Measurements from ENCODE around the gene CTSH.

Gene CTSH

DNA sequence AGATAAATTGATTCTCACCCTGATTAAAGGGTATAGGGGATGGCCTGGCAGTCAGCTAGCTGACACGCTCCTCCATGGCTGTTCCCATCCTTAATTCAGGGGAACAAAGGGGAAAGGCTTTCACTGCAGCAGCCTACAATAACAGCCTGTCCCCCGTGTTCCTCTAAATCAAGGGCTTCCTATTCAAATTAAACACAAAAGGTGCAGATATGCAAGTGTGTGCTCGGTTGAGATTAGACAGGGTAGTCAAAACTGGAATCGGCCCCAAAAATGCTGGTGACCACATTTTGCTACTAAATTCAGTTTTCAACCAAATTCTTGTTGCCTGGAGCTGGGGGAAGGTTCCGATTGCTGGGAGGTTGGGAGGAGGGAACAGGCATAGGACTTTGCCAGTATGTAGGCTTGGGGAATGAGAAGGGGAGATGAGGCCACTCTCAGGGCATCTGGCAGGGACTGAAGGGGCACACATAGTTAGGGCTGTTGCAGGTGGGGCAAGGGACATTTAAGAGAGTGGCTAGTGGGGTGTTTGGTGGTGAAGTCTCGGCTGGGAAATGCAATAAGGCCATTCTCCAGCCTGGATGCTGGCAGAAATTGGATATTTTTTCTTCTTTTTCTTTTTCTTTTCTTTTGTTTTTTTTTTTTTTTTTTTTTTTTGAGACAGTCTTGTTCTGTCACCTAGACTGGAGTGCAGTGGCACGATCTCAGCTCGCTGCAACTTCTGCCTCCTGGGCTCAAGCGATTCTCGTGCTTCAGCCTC lies 32.9 kb upstream of the CTSH start:
- no peak for DNase-seq (ENCODE audit: low read depth in 2 of 2)

DNA sequence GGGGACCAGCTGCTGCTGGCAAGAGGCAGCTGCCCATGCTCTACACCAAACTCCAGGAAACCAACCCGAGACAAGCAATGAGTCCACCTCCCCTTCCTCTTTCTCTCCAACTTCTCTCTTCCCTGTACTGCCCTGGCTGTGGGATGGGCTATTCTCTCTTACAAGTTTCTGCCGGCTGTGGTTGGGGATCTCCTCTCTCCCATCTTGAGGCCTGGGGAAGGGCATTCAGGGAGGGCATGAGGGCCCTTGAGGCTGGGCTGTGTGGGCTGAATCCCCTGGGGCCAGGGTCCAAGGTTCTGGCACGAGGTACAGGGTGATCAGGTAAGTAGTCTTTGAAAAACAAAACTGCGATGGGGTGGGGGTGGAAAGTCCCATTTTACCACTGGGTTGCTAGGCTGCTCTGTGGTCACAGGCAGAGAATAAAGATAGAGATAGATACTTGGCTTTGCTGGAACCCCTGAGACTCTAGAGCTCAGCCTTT lies 32.3 kb upstream of the CTSH start:
- no peak for DNase-seq (ENCODE audit: low read depth in 2 of 2)

DNA sequence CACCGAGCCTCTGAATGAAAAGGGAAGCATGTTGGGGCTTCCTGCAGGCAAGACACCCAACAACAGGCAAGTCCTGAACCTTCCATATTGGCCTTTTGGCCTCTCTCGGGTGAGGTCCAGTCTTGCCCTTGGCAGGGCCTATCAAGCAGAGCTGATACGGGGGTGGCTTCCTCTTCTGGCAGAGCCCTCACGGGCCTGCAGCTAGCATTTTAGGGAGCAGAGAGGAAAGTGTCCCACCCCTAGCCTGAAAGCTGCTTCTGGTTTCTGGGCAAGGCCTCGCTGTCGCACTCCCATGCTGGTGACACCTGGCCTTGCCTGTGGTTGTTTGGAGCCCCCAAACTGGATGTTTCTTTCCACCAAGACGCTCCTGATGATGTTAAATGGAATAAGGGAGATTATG lies 31.8 kb upstream of the CTSH start:
- DNase-seq (ENCODE audit: low read depth in 2 of 2), result no peak

DNA sequence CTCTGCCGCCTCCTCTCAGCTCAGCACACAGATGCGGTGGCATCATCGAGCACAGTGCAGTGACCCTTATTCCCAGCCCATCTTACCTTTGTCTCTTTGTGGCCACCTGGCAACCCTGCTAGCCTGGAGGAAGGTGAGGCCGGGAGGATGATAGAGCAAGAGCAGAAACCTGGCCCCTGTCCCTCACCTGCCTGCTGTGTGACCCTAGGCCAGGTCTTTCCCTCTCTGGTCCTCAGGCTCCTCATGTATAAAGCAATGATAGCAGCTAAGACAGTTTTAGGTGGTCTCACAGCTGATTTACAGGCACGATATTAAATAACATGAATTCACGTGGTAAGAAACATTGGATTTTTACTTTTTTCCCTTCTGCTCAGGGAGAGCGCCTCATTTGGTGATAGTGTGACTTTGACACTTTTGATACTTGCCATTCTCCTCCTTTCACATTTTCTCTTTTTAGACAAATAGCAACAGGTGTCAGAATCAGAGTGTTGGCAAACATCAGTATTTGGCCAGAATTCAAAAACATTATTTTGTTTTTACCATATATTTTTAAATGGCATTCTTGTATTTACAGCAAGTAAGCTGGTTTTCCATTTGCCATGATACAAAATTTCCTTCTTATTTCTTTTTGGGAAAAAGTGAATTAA lies 29.5 kb upstream of the CTSH start:
- DNase-seq (ENCODE audit: low read depth in 2 of 2), result no peak

DNA sequence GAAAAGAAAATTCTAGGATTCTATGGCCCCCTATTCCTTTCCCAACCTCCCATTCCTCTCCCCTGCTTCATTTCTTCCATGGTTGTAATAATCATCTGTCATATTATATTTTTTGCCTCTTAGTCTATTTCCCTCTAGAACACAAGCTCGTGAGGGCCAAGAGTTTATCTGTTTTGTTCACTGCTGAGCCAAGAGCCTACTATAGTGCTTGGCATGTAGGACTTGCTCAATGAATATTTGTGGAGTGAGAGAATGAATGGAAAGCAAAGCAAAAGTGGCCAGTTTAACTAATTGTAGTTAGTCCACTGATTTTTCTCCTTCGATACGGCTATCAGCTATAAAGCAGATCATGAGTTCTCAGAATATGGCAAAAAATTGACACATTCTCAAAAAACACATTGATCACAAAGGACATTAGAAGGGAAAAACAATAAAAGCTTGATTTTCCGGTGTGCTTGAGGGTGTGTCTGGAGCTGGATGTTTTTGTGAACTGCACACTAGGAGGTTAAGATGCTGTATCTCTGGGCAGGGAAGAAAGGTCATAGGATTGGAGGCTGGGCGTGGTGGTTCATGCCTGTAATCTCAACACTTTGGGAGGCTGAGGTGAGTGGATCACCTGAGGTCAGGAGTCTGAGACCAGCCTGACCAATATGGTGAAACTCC lies 25.0 kb upstream of the CTSH start:
- DNase-seq (ENCODE audit: low read depth in 2 of 2), result no peak

DNA sequence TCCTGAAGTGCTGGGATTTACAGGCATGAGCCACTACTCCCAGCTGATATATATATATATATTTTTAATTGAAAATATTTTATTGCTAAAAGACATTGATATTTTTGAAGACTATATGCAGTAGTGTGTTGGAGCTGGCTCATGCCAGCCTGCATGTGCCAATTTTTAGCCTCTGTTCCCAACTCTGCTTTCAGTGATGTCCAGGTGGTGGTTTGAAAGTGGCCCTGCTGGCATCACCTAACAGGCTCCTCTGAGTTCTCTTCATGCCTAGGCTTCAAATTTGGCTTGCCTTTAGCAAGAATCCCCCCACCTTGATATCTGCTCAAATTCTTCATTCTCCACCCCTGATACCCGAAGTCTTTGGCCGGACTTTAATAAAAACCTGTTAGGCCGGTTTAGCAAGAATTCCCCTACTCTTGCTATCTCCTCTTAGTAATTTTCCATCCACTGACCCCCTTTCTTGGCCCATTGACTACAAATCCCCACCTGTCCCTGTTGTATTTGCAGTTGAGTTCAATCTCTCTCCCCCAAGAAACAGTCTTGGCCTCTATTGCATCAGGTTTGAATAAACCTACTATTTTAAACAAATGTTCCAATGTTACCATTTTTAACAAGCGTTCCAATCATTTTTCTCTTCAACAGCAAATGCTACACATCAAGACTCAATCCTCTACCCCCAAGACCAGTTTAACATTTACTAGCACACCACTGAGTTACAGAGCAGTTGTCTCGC lies 23.9 kb upstream of the CTSH start:
- DNase-seq (ENCODE audit: low read depth in 2 of 2), result no peak

DNA sequence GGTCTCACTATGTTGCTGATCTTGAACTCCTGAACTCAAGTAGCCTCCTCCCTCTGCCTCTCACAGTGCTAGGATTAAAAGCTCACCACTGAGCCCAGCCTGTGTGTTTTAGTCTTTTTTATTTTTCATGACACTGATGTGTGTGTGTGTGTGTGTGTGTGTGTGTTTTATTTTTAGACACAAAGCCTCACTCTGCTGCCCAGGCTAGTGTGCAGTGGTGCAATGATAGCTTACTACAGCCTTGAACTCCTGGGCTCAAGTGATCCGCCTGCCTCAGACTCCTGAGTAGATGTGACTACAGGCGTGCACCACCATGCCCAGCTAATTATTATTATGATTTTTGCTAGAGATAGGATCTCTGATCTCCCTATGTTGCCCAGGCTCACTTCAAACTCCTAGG lies 23.3 kb upstream of the CTSH start:
- no peak for DNase-seq (ENCODE audit: low read depth in 2 of 2)

DNA sequence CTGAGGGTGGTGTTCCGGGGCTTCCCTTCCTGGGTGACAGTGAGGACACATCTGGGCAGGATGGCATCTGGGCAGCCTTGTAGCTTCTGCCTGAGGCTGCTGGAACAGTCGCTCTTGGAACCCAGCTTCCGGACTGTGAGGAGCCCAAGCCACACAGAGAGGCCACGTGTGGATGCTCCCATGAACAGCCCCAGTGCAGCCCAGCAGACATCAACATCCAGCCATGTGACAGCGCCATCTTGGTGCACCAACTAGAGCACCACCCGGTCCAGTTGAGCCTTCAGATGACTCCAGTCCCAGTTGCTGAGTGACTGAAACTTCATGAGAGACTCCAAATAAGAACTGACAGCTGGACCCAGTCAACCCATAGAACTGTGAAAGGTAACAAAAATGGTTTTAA lies 15.5 kb upstream of the CTSH start:
- no peak for DNase-seq (ENCODE audit: low read depth in 2 of 2)

DNA sequence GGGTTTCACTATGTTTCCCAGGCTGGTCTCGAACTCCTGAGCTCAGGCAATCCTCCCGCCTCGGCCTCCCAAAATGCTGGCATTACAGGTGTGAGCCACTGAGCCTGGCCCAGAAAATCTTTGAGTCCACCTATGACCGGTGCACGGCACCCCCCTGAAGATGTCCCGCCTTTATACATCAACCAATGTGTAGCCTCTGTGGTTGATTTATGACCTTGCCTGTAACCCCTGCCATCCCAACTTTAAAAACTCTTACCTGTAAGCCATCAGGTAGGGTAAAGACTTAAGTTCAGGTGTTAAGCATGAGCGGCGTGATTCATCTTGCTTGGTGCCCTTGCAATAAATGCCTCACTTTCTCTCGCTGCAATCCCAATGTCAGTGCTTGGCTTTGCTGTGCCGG lies 14.5 kb upstream of the CTSH start:
- DNase-seq (ENCODE audit: low read depth in 2 of 2), result no peak

DNA sequence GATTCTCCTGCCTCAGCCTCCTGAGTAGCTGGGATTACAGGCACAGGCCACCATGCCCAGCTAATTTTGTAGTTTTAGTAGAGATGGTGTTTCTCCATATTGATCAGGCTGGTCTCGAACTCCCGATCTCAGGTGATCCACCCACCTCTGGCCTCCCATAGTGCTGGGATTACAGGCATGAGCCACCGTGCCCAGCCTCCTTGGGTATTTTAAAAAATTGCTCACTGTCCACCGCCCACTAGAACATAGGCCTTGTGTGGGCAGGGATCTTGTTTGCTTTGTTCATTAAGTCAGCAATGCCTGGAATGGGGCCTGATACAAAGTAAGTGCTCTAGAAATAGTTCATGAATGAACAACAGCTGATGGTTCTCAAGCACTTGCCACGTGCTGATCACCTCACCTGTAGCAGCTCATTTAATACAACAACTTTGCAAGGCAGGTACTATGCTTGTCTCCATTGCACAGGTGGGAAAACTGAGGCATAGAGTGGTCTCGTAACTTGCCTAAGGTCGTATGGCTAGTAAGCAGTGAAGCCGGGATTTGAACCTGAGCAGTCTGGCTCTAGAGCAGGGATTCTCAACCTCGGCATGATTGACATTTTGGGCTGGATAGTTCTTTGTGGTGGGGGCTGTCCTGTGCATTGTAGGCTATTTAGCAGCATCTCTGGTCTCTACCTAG lies 12.7 kb upstream of the CTSH start:
- DNase-seq (ENCODE audit: low read depth in 2 of 2), result no peak

DNA sequence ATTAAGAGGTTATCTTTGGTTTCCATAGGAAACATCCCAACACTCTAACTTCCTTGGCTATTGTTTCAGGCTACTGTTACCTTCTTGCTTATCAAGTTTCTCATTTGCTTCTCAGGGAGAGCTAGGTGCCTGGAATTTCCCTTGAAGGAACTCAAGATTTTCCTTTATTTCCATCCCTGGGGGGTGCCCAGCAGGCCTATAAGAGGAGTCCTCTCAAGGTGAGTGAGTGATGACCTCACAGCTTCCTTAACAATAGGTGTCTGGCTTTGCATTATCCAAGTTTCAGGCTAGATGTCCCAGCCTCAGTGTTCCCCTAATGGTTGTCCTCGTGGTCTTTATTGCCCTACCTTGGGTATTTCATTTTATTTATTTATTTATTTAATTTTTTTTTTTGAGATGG lies 12.1 kb upstream of the CTSH start:
- DNase-seq (ENCODE audit: low read depth in 2 of 2), result no peak

DNA sequence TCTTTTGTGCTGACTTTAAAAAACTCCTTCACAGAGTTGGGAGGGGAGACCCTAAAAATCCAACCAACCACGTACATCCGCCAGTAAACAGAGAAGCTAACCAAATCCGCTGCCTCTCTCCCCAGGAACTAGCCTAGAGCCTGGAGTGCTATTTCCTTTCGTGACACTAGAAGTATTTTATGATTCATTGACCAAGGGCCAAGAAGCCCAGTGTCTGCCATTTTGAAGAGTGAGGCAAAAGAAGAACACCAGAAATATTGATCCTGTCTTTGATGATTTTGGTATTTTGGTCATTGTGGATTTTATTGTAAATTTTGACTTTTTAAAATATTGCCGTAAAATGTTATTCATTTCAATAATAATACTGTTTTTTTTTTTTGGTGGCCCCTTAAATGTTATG lies 10.5 kb upstream of the CTSH start:
- DNase-seq (ENCODE audit: low read depth in 2 of 2), result no peak

DNA sequence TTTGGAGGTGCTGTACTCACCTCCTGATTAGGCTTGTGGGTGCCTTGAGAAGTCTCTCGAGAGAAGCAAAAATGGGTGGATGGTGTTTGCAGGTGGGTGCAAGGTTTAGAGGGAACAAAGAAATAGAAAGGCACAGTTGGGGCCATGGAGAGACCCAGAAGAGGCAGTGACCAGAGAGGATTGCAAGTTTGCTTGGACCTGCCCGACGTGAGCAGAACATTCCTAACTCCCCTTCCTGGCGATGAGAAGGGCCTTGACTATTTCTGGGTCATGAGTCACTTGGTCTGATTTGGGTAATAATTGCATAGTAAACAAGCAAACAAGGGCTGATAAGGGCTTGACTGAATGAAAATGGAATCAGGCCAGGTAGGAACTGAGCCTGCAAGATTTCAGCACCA lies 7.0 kb upstream of the CTSH start:
- DNase-seq (ENCODE audit: low read depth in 2 of 2), result no peak

DNA sequence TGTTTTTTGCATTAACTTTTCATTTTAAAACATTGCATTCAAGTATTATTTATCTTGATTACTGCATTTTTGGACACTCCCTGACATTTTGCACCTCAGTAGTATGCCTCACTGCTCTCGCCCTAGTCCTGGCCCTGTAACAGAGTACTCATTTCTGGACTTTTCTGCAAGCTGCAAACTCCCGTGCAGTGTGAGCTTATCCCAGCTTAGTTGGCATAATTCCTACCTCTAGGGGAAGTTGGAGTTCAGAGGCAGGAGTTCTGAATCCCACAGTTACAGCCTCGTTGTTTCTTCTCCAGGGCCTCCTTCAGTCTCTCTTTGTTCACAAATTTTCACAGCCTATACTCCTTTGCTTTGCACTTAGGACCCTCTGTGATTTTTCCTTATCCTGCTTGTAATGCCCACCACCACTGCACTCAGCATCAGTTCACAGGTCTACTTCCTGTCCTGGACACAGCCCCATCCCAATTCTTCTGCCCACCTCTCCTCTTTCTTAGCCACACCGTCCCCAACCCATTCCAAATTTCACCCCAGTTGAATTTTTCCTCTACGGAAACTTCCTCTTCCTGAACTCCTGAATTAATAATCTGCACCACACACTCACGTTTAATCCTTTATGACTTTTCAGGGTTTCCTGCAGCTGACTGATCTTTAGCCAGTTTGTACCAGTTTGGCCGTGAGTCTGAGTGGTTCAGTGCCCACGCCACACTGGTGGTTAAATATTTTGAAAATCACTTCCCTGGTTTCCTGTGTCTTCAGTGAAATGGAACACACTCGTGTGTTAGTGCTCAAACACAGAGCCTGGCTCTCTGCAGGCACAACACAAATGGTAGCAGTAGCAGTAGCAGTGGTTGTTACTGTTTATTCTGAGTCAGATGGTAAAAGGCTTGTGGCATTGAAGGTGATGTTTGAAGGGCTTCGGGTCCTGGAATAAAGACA lies 6.3 kb upstream of the CTSH start:
- no peak for DNase-seq (ENCODE audit: low read depth in 2 of 2)

DNA sequence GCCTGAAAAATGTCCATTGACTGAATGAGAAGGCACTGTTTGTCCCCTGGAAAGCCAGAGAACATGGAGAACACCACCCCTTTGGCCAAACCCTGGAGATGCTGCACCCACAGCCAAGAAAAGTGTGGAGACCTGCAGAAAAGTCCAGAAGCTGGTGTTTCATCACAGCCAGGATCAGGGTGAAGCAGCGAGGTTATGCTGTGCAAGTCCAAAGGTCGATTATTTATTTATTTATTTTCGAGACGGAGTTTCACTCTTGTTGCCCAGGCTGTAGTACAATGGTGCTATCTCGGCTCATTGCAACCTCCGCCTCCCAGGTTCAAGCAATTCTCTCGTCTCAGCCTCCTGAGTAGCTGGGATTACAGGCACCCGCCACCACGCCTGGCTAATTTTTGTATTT lies 5.5 kb upstream of the CTSH start:
- no peak for DNase-seq (ENCODE audit: low read depth in 2 of 2)

DNA sequence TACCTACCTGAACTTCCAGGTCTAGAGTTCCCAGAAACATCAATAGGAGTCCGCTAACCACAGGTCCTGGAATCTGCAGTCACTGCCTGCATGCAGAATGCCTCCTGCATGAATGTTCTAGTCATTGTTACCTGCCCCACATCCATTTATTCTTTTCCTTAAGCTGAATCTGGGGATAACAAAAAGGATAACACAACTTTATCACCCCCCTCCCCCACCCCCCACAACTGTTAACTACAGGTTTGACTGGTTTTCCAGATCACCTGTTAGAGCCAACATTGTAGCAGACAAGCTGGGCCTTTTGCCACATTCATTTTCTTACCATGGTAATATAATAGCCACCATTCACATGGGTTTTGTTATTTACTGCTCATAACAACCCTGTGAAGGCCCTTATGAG lies 4.6 kb upstream of the CTSH start:
- DNase-seq (ENCODE audit: low read depth in 2 of 2), result no peak

DNA sequence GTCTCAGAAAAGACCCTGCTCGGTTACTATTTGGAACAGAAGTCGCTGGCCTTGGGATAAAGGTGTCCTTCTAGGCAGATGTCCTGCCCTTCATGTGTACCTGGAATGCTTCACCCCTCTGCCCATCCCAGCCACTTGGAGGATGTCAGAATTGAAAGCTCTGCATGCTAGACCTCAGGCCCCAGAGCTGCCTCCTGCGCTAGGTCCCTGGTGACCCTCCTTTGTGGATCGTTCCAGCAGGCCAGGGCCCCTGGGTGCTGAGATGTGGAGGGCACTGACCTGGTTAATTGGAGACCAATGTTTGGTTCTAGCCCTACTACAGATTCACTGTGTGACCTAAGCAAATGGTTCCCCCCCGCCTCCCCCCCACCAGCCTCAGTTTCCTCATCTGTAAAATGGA lies 2.7 kb upstream of the CTSH start:
- DNase-seq (ENCODE audit: low read depth in 2 of 2), result no peak

DNA sequence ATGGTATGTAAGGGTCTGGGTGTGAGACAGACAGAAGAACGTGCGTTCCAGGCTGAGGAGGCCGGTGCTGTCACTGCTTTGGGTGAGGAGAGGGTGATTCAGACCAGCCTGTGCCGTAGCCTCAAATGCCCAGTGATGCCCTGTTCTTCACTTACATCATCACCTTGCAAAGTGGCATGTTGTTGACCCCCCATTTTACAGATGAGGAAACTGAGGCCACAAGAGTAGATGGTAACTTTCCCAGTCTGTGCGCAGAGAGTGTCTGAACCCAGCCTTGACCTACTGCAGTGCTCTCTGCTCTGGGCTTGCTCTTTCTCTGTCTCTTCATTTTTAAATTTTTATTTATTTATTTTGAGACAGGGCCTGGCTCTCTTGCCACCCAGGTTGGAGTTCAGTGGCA lies 1.6 kb upstream of the CTSH start:
- no peak for DNase-seq (ENCODE audit: low read depth in 2 of 2)

DNA sequence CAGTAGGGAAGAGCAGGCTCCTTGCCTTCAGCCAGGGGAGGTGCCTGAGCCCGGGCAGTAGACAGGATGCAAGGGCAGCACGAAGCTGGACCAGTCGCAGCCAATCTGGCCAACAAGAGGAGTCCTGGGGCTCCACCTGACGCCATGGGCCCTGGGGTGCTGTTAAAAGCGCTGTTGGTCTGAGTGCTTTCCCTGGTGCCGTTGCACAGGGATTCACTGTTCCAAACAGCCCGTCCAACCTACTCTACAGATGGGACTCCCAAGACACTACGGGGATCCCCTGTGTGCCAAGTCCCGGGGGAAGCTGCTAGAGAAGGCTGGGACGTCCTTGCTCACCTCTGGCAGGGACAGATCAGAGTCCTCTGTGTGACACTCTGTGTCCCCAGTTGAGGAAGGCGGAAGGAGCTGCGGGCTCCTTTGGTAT lies 632 bp downstream of the CTSH start:
- DNase-seq (ENCODE audit: low read depth in 2 of 2), result no peak

DNA sequence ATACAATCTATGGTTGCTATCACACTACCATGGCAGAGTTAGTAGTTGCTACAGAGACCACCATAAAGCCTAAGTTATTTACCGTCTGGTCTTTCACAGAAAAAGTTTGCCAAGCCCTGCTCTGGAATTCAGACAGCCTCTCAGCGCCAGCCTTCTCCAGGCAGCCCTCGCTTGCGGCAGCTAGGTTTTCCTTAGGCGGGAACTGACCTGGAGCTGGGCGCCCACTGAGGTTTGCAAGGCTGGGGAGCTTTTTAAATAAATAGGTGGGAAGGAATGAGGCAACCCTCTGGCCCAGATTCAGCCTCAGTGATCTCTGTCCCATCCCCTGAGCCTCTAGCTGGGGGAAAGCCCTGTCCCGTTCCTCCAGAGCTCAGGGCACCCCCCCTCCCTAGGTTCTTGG lies 1.2 kb downstream of the CTSH start:
- no peak for DNase-seq (ENCODE audit: low read depth in 2 of 2)

DNA sequence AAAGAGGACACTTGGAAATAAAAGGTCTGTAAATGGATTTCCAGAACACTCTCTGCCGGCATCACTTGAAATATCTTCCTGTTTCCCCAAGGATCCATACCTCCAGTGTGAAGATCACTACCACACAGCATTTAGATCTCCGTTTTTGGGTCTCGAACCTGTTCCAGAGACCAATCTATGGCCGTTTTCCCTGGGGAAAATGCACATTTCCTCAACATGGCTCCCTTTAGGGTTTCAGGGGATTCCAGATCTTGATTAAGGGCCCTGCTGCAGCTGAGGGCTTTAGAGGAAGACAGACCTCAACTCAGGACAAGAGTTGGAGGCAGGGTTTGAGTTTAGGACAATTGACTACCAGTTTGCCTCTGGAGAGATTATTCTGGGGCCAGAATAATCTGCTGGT lies 2.1 kb downstream of the CTSH start:
- no peak for DNase-seq (ENCODE audit: low read depth in 2 of 2)

Measured in stimulated activated CD4-positive, alpha-beta T cell treated with anti-CD3 and anti-CD28 coated beads, Interleukin-12 subunit alpha, Interleukin-12 subunit beta, amount 100 ng/mL, for 24 hours (primary cell).